ENCODE results near the gene MYBPC3. TPM values are rescaled to one million over a fixed set of nuclear protein-coding genes. Genes with fewer than 3 reads are reported as not detected.

Gene MYBPC3
- polyA plus RNA-seq, 3 donors = 0.03 to 7.8 TPM; not detected in 1

DNA sequence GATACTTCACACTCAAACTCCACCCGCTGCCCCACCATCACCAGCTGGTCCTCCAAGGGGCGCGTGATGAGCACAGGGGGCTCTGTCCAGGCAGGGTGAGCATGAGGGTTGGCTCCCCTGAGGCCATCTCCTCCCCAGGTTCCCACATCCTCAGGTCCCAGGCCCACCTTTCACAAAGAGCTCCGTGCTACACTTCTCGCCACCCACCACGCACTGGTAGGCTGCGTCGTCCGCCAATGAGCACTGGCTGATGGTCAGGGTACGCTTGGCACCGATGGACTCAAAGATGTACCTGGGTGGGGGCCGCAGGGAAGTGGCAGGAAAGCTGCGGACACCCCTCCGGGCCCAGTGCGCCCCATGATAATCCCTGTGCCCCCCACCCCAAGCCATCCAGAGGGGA lies 9.6 kb downstream of the MYBPC3 start:
- peaks cover 46 to 72% of the 10 kb centered on the region in 2 donors for H3K36me3 Mint-ChIP-seq
- 93% methylated on average over 10 of the region's 15 CpGs for WGBS (ENCODE audit: insufficient coverage)
- H3K4me1 Mint-ChIP-seq = no peaks in the 10 kb centered on the region

DNA sequence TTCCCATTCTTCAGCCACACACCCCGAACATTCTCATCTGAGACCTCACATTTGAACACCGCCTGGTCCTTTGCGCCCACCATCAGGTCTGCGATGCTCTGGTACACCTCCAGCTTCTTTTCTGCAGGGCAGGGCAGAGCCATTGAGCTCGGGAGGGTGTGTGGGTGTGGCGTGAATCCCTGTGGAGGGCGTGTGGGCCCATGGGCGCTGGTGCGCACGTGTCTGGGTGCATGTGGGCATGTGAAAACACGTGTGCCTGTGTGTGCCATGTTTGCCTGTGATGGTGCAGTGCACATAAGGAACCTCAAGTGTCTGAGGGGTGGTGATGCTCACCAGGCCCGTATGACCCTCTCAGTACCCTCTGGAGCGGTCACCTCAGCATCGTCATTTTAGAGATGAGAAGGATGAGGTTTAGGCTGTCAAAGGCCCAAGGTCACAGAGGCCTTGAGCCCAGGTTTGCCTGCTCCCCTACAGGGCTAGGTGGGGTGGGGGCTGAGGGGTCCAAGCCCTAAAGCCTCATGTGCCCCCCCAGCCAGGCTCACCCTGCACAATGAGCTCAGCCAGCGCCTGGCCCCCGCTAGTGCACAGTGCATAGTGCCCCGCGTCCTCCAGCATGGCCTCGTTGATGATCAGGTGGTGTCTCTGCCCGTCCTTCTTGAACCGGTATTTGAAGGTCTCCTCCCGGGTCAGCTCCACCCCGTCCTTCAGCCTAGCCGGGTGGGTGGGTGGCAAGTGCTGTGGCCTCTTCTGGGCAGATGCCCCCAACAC lies 10.3 kb downstream of the MYBPC3 start:
- H3K9ac ChIP-seq (ENCODE audit: insufficient read depth, low read length, poor library complexity, severe bottlenecking) = no peak overlapping the region
- Mint-ChIP-seq H3K36me3 (peaks cover 52 to 72% of the 10 kb centered on the region in 2 donors), H3K9me3 (peaks cover 0 to 3% (median 0%) of the 10 kb centered on the region in 7 donors), H3K4me1 (no peaks in the 10 kb centered on the region), H3K27me3 (ENCODE audit: low read depth in 3 of 3) (peaks cover 0 to 3% (median 2%) of the 10 kb centered on the region in 3 donors), H3K4me3 (no peak overlapping the region), H3K27ac (peak overlapping the region in 2 of 7 donors; percentile 51 to 60)
- H3K9me3 ChIP-seq (replicated peaks in 1 of 2; ENCODE audit: control insufficient read depth in 1 of 2, insufficient read depth in 1 of 2, low read length in 2 of 2) = no peaks in the 10 kb centered on the region
- no peak overlapping the region for H3K4me2 ChIP-seq (replicated peaks; ENCODE audit: extremely low read depth, low read length, poor library complexity, severe bottlenecking)
- H3K79me2 ChIP-seq (ENCODE audit: insufficient read depth, low read length) = no peaks in the 10 kb centered on the region
- H3K27me3 ChIP-seq (ENCODE audit: control insufficient read depth in 2 of 2, insufficient read depth in 2 of 2, low read length in 2 of 2) = no peaks in the 10 kb centered on the region
- H4K20me1 ChIP-seq (ENCODE audit: insufficient read depth, low read length) = peaks cover 6% of the 10 kb centered on the region
- DNase-seq = no peak
- WGBS (ENCODE audit: insufficient coverage) = 98% methylated on average over 22 of the region's 24 CpGs
- intact Hi-C loops (cut with micrococcal nuclease) = no loop called here
- H3K4me1 ChIP-seq (ENCODE audit: control insufficient read depth in 1 of 2, insufficient read depth in 2 of 2, low read length in 2 of 2) = no peaks in the 10 kb centered on the region
- H3K36me3 ChIP-seq (replicated peaks in 1 of 2; ENCODE audit: control insufficient read depth in 1 of 2, insufficient read depth in 2 of 2, low read length in 2 of 2) = peaks cover 20 to 75% of the 10 kb centered on the region in 2 donors
- H2AFZ ChIP-seq (ENCODE audit: insufficient read depth, low read depth, low read length, poor library complexity, severe bottlenecking) = no peak overlapping the region
- H3K27ac ChIP-seq (ENCODE audit: low read depth in 1 of 2, low read length in 2 of 2) = no peak overlapping the region
- TF ChIP-seq, protein P1, sequence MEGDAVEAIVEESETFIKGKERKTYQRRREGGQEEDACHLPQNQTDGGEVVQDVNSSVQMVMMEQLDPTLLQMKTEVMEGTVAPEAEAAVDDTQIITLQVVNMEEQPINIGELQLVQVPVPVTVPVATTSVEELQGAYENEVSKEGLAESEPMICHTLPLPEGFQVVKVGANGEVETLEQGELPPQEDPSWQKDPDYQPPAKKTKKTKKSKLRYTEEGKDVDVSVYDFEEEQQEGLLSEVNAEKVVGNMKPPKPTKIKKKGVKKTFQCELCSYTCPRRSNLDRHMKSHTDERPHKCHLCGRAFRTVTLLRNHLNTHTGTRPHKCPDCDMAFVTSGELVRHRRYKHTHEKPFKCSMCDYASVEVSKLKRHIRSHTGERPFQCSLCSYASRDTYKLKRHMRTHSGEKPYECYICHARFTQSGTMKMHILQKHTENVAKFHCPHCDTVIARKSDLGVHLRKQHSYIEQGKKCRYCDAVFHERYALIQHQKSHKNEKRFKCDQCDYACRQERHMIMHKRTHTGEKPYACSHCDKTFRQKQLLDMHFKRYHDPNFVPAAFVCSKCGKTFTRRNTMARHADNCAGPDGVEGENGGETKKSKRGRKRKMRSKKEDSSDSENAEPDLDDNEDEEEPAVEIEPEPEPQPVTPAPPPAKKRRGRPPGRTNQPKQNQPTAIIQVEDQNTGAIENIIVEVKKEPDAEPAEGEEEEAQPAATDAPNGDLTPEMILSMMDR (IDR thresholded peaks at IDR 0.05) = no peak
- no peak overlapping the region for H3K4me3 ChIP-seq (replicated peaks in 1 of 3; ENCODE audit: low read depth in 2 of 3, low read length in 3 of 3)

More for the DNA sequence above, 9.6 kb downstream of the MYBPC3 start:
- no peak overlapping the region for H3K27ac ChIP-seq (ENCODE audit: low read depth in 1 of 2, low read length in 2 of 2)
- H3K4me1 ChIP-seq (ENCODE audit: control insufficient read depth in 1 of 2, insufficient read depth in 2 of 2, low read length in 2 of 2) = no peaks in the 10 kb centered on the region
- H2AFZ ChIP-seq (ENCODE audit: insufficient read depth, low read depth, low read length, poor library complexity, severe bottlenecking) = no peak overlapping the region
- no peak overlapping the region for H3K4me2 ChIP-seq (replicated peaks; ENCODE audit: extremely low read depth, low read length, poor library complexity, severe bottlenecking)
- H3K9me3 ChIP-seq (replicated peaks in 1 of 2; ENCODE audit: control insufficient read depth in 1 of 2, insufficient read depth in 1 of 2, low read length in 2 of 2) = no peaks in the 10 kb centered on the region
- intact Hi-C loops (cut with micrococcal nuclease) = no loop called here
- H3K4me3 ChIP-seq (replicated peaks in 1 of 3; ENCODE audit: low read depth in 2 of 3, low read length in 3 of 3) = no peak overlapping the region
- H3K9ac ChIP-seq (ENCODE audit: insufficient read depth, low read length, poor library complexity, severe bottlenecking) = no peak overlapping the region
- TF ChIP-seq, protein P1 (IDR thresholded peaks at IDR 0.05) = no peak
- Mint-ChIP-seq H3K27ac (peak overlapping the region in 2 of 7 donors; percentile 51 to 60), H3K4me3 (no peak overlapping the region), H3K27me3 (ENCODE audit: low read depth in 3 of 3) (peaks cover 0 to 3% (median 1%) of the 10 kb centered on the region in 3 donors), H3K9me3 (peaks cover 0 to 2% (median 0%) of the 10 kb centered on the region in 7 donors)
- no peaks in the 10 kb centered on the region for H3K27me3 ChIP-seq (ENCODE audit: control insufficient read depth in 2 of 2, insufficient read depth in 2 of 2, low read length in 2 of 2)
- no peak for DNase-seq
- H4K20me1 ChIP-seq (ENCODE audit: insufficient read depth, low read length) = peaks cover 6% of the 10 kb centered on the region
- H3K36me3 ChIP-seq (replicated peaks in 1 of 2; ENCODE audit: control insufficient read depth in 1 of 2, insufficient read depth in 2 of 2, low read length in 2 of 2) = peaks cover 20 to 75% of the 10 kb centered on the region in 2 donors
- no peaks in the 10 kb centered on the region for H3K79me2 ChIP-seq (ENCODE audit: insufficient read depth, low read length)

All from CD14-positive monocyte (primary cell).